IMR-90 (cell line): ENCODE measurements around the gene FOSL2. TPM values are rescaled to one million over a fixed set of nuclear protein-coding genes. Genes with fewer than 3 reads are reported as not detected.

ENCODE experiments used
- ATAC-seq: fragments of 200-7000 bp; cut with Tn5 transposase; 2 replicates; pipeline ENCODE4 v1.9.1; 2020; ENCODE audit warnings: low read depth, mild to moderate bottlenecking, moderate library complexity
- BruUV-seq: library from RNA; stranded (reverse); fragments of 400-500 nt; replicated peaks from 2 replicates; lab custom pipeline; 2021; lab: Mats Ljungman, UMichigan
- CTCF ChIA-PET: fragments of 300-600 bp; formaldehyde crosslinking; extraction: SDS; loops from one replicate; lab custom pipeline; 2021; ENCODE audit warnings: antibody characterized with exemption; lab: Yijun Ruan, JAX
- POLR2A ChIA-PET: fragments of 300-600 bp; sonication (Branson Sonifier 250); formaldehyde crosslinking; loops from one replicate; lab custom pipeline; 2022; ENCODE audit warnings: antibody characterized with exemption; ENCODE audit not compliant: unreplicated experiment; lab: Charles Lee
- DNase-seq: peaks from one replicate; pipeline ENCODE4 v3.0.0; 2013
- H2AFZ ChIP-seq: replicated peaks from 2 replicates; pipeline ENCODE3; 2013; ENCODE audit warnings: low read length, mild to moderate bottlenecking; ENCODE audit not compliant: poor library complexity
- H2AK5ac ChIP-seq: 2 replicates; pipeline ENCODE4 v1.6.1; 2013; ENCODE audit warnings: low read depth, low read length, inconsistent platforms
- H2AK9ac ChIP-seq: replicated peaks from 2 replicates; pipeline ENCODE3; 2013; ENCODE audit warnings: mild to moderate bottlenecking, low read depth, low read length, moderate library complexity; ENCODE audit not compliant: poor library complexity
- H2BK120ac ChIP-seq: 2 replicates; pipeline ENCODE4 v1.6.1; 2013; ENCODE audit warnings: low read depth, low read length, inconsistent platforms
- H2BK15ac ChIP-seq: 3 replicates; pipeline ENCODE4 v1.6.1; 2013; ENCODE audit warnings: low read depth, low read length, inconsistent platforms
- H2BK20ac ChIP-seq: 2 replicates; pipeline ENCODE4 v1.6.1; 2013; ENCODE audit warnings: low read depth, mild to moderate bottlenecking, inconsistent platforms, low read length, moderate library complexity
- H2BK5ac ChIP-seq: 2 replicates; pipeline ENCODE4 v1.6.1; 2013; ENCODE audit warnings: mild to moderate bottlenecking, low read depth, low read length, inconsistent platforms; ENCODE audit not compliant: poor library complexity, severe bottlenecking
- H3K14ac ChIP-seq: replicated peaks from 2 replicates; pipeline ENCODE4 v1.6.1; 2013; ENCODE audit warnings: low read depth, low read length, inconsistent platforms
- H3K18ac ChIP-seq: 2 replicates; pipeline ENCODE4 v1.6.1; 2013; ENCODE audit warnings: low read depth, low read length, control low read depth
- H3K23ac ChIP-seq: 2 replicates; pipeline ENCODE4 v1.6.1; 2013; ENCODE audit warnings: low read depth, low read length, inconsistent platforms
- H3K27ac ChIP-seq: 2 replicates; pipeline ENCODE4 v1.5.1; 2013; ENCODE audit warnings: mild to moderate bottlenecking, control low read depth, low read length; ENCODE audit not compliant: insufficient read depth
- H3K27me3 ChIP-seq: 2 replicates; pipeline ENCODE4 v1.6.1; 2013; ENCODE audit warnings: low read length; ENCODE audit not compliant: control insufficient read depth, insufficient read depth
- H3K36me3 ChIP-seq: 2 replicates; pipeline ENCODE4 v1.6.1; 2013; ENCODE audit warnings: low read length, mixed read lengths; ENCODE audit not compliant: control insufficient read depth, insufficient read depth
- H3K4ac ChIP-seq: 2 replicates; pipeline ENCODE4 v1.6.1; 2013; ENCODE audit warnings: low read depth, low read length, inconsistent platforms
- H3K4me1 ChIP-seq: 2 replicates; pipeline ENCODE4 v1.6.1; 2013; ENCODE audit warnings: low read length, mixed read lengths; ENCODE audit not compliant: control insufficient read depth, insufficient read depth
- H3K4me2 ChIP-seq: 2 replicates; pipeline ENCODE4 v1.6.1; 2013; ENCODE audit warnings: low read depth, mild to moderate bottlenecking, control low read depth, low read length, moderate library complexity
- H3K4me3 ChIP-seq: 2 replicates; pipeline ENCODE4 v1.5.1; 2013; ENCODE audit warnings: low read depth, mild to moderate bottlenecking, control low read depth, low read length, moderate library complexity; ENCODE audit not compliant: insufficient read depth
- H3K56ac ChIP-seq: 2 replicates; pipeline ENCODE4 v1.6.1; 2013; ENCODE audit warnings: low read length, inconsistent platforms; ENCODE audit not compliant: insufficient read depth; ENCODE audit errors: extremely low read depth
- H3K79me1 ChIP-seq, 2 experiments: 2 replicates each; pipeline ENCODE4 v1.6.1; 2013; ENCODE audit warnings: low read length in 2 of 2, inconsistent platforms in 1 of 2, low read depth in 1 of 2
- H3K9ac ChIP-seq: 2 replicates; pipeline ENCODE4 v1.6.1; 2013; ENCODE audit warnings: low read depth, low read length, control low read depth
- H3K9me1 ChIP-seq: 2 replicates; pipeline ENCODE4 v1.6.1; 2013; ENCODE audit warnings: low read length, inconsistent platforms; ENCODE audit not compliant: insufficient read depth
- H3K9me3 ChIP-seq: 2 replicates; pipeline ENCODE4 v1.6.1; 2013; ENCODE audit warnings: low read length; ENCODE audit not compliant: control insufficient read depth, insufficient read depth
- H4K20me1 ChIP-seq: 2 replicates; pipeline ENCODE4 v1.6.1; 2013; ENCODE audit warnings: low read length, inconsistent platforms; ENCODE audit not compliant: insufficient read depth
- H4K5ac ChIP-seq: 2 replicates; pipeline ENCODE4 v1.6.1; 2013; ENCODE audit warnings: mild to moderate bottlenecking, low read depth, low read length, control low read depth
- H4K8ac ChIP-seq, 2 experiments: 2 replicates each; pipeline ENCODE4 v1.6.1; 2013; ENCODE audit warnings: low read depth in 2 of 2, low read length in 2 of 2, control low read depth in 1 of 2, inconsistent platforms in 1 of 2
- H4K91ac ChIP-seq: 2 replicates; pipeline ENCODE4 v1.6.1; 2013; ENCODE audit warnings: low read depth, low read length, inconsistent platforms; ENCODE audit not compliant: insufficient read depth
- BHLHE40 ChIP-seq: fragments of 150-350 bp; IDR thresholded peaks from 2 replicates; pipeline ENCODE4 v1.6.1; 2016; ENCODE audit warnings: mild to moderate bottlenecking, low read depth, low read length
- CEBPB ChIP-seq: IDR thresholded peaks from 2 replicates; pipeline ENCODE4 v1.6.1; 2012; ENCODE audit warnings: low read depth, low read length, improper control_type of control experiment
- CHD1 ChIP-seq: IDR thresholded peaks from 2 replicates; pipeline ENCODE4 v1.6.1; 2012; ENCODE audit warnings: low read depth, low read length, improper control_type of control experiment
- CTCF ChIP-seq: conservative IDR thresholded peaks from 2 replicates; pipeline ENCODE4 v1.5.1; 2012; ENCODE audit warnings: mild to moderate bottlenecking, low read depth, low read length, improper control_type of control experiment
- ELK1 ChIP-seq: fragments of 150-350 bp; IDR thresholded peaks from 2 replicates; pipeline ENCODE4 v1.6.1; 2016; ENCODE audit warnings: low read depth, mild to moderate bottlenecking, low read length, moderate library complexity, borderline replicate concordance
- FOS ChIP-seq: fragments of 150-350 bp; IDR thresholded peaks from 2 replicates; pipeline ENCODE4 v1.6.1; 2016; ENCODE audit warnings: low read depth, low read length
- MAFK ChIP-seq: IDR thresholded peaks from 2 replicates; pipeline ENCODE4 v1.6.1; 2012; ENCODE audit warnings: low read depth, low read length, improper control_type of control experiment
- MAZ ChIP-seq: IDR thresholded peaks from 2 replicates; pipeline ENCODE4 v1.6.1; 2012; ENCODE audit warnings: low read depth, mild to moderate bottlenecking, low read length, improper control_type of control experiment, moderate library complexity, borderline replicate concordance
- MXI1 ChIP-seq: IDR thresholded peaks from 2 replicates; pipeline ENCODE4 v1.6.1; 2012; ENCODE audit warnings: low read depth, mild to moderate bottlenecking, low read length, moderate library complexity, borderline replicate concordance
- NFE2L2 ChIP-seq: fragments of 150-350 bp; IDR thresholded peaks from 2 replicates; pipeline ENCODE4 v1.6.1; 2016; ENCODE audit warnings: low read depth, mild to moderate bottlenecking, low read length
- POLR2A ChIP-seq: IDR thresholded peaks from 2 replicates; pipeline ENCODE4 v1.6.1; 2012; ENCODE audit warnings: mild to moderate bottlenecking, low read depth, low read length
- RAD21 ChIP-seq: IDR thresholded peaks from 2 replicates; pipeline ENCODE4 v1.6.1; 2012; ENCODE audit warnings: low read length, improper control_type of control experiment
- RCOR1 ChIP-seq: IDR thresholded peaks from 2 replicates; pipeline ENCODE4 v1.6.1; 2012; ENCODE audit warnings: mild to moderate bottlenecking, low read length, improper control_type of control experiment; ENCODE audit not compliant: insufficient replicate concordance
- RFX5 ChIP-seq: IDR thresholded peaks from 2 replicates; pipeline ENCODE4 v1.8.0; 2012; ENCODE audit warnings: low read depth, mild to moderate bottlenecking, low read length, moderate library complexity
- USF2 ChIP-seq: fragments of 150-350 bp; IDR thresholded peaks from 2 replicates; pipeline ENCODE4 v1.6.1; 2017; ENCODE audit warnings: mild to moderate bottlenecking, antibody characterized with exemption, low read length, low read depth
- WGBS, 2 experiments: methylation state at CpG; one replicate each; pipeline versions ENCODE4 v1.1.5 to v1.1.7; 2013; ENCODE audit warnings: missing lambda C conversion rate in 2 of 2; ENCODE audit not compliant: insufficient read length in 1 of 2; ENCODE audit errors: extremely low coverage in 2 of 2; 5-methylcytosine and 5-hydroxymethylcytosine counted together
- dilution Hi-C: fragments of 300-500 bp; cut with HindIII; formaldehyde crosslinking; loops from one replicate; pipeline ENCODE4 v1.14.3; 2018; ENCODE audit warnings: low sequenced_read_pairs; ENCODE audit not compliant: unreplicated experiment
- in situ Hi-C: fragments of 300-500 bp; cut with MboI; formaldehyde crosslinking; loops from 3 replicates; pipeline ENCODE4 v1.14.3; 2019; ENCODE audit warnings: low sequenced_read_pairs, inconsistent platforms, mixed read lengths
- intact Hi-C: fragments of 100-400 bp; cut with micrococcal nuclease; formaldehyde crosslinking; loops from 2 replicates; pipeline ENCODE4 v1.10.0; 2022
- polyA plus RNA-seq, 3 experiments: library from polyadenylated mRNA; depleted of rRNA; stranded (reverse); fragments of >200 nt; gene quantifications; 2 replicates each; pipeline ENCODE4 v1.2.3, GENCODE V29; 2012; ENCODE audit warnings: low replicate concordance in 1 of 3
- total RNA-seq: library from RNA; depleted of rRNA; stranded (reverse); fragments of >200 nt; gene quantifications from 2 replicates; pipeline ENCODE4 v1.2.3, GENCODE V29; 2012

The FOSL2 gene
- total and polyA plus RNA-seq, 2 of the 4 experiments (the other 2 are of a cell fraction) = 31.4 to 46.3 TPM

- H2AFZ ChIP-seq = no peak overlapping the region
- H2AK9ac ChIP-seq = peak overlapping the region; percentile 48
- no peak overlapping the region for H2BK15ac ChIP-seq
- H3K56ac ChIP-seq = no peak overlapping the region
- no peak overlapping the region for H3K18ac ChIP-seq
- DNase-seq = no peak
- no peak overlapping the region for H4K91ac ChIP-seq
- no peaks in the 10 kb centered on the region for H3K79me1 ChIP-seq
- no peaks in the 10 kb centered on the region for H3K4me1 ChIP-seq
- ChIA-PET POLR2A (no interaction called here), CTCF (no interaction called here)
- intact Hi-C loops = no loop called here
- no peak overlapping the region for H4K5ac ChIP-seq
- dilution Hi-C loops = no loop called here
- no peak overlapping the region for H3K4me2 ChIP-seq
- H2BK20ac ChIP-seq = no peak overlapping the region
- no peak overlapping the region for H3K27ac ChIP-seq
- no peak overlapping the region for H3K14ac ChIP-seq
- H4K20me1 ChIP-seq = no peaks in the 10 kb centered on the region
- no peak overlapping the region for H4K8ac ChIP-seq
- H2BK5ac ChIP-seq = no peak overlapping the region
- no peak overlapping the region for H3K9ac ChIP-seq
- BruUV-seq = no TSS peak
- no peak overlapping the region for H2BK120ac ChIP-seq
- H3K9me1 ChIP-seq = peaks cover 5% of the 10 kb centered on the region; the same call in 1 of the 2 replicates
- in situ Hi-C loops = no loop called here
- H3K4ac ChIP-seq = no peak overlapping the region
- no peak overlapping the region for H3K23ac ChIP-seq
- WGBS, 2 experiments = no CpG with 5 or more reads among the region's 16 CpGs
- H2AK5ac ChIP-seq = no peak overlapping the region
- H3K36me3 ChIP-seq = no peaks in the 10 kb centered on the region
- H3K4me3 ChIP-seq = no peak overlapping the region
- H3K9me3 ChIP-seq = no peaks in the 10 kb centered on the region
- H3K27me3 ChIP-seq = peaks cover 11% of the 10 kb centered on the region
- no peak for ATAC-seq
- no peak for TF ChIP-seq CHD1
- no peak for TF ChIP-seq CTCF
- no peak for TF ChIP-seq FOS
- TF ChIP-seq MXI1 = no peak
- no peak for TF ChIP-seq BHLHE40
- no peak for TF ChIP-seq USF2
- TF ChIP-seq MAFK = no peak
- no peak for TF ChIP-seq ELK1
- TF ChIP-seq RAD21 = no peak
- no peak for TF ChIP-seq RFX5
- no peak for TF ChIP-seq NFE2L2
- no peak for TF ChIP-seq CEBPB
- TF ChIP-seq MAZ = no peak
- no peak for TF ChIP-seq POLR2A
- no peak for TF ChIP-seq RCOR1
These were observed 13.7 kb upstream of the FOSL2 start for GRCh38 chr2:28378679-28379584.
